CD4-positive, alpha-beta T cell treated with Interleukin-6 for 4 hours (primary cell): ENCODE results near the gene DYTN.
"Not testable (repeated sequence)": the region's sequence is repeated elsewhere in the genome, so short reads cannot be mapped to it uniquely, and the experiment has no call there.

Experiments used
- DNase-seq: peaks from one replicate; pipeline ENCODE4 v3.0.0-alpha.2; 2020; ENCODE audit warnings: mixed read lengths

Gene DYTN

DNA sequence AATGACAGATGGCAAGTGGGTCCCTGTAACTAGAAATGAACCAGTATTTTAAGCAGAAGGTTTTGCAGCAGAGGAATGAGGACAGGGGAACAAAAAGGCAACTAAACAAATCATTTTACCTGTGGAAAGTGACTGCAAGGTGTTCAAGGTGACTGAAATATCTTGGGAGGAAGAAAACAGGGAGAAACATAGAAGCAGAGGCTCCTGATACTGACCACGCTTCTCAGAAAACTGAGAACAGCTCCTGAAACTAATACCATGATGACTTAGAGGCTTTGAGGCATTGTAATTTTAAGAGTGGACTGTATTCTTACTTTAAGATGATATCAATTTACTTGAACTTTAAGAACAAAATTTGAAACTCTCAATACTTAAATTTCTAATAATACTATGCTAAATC lies at the start of gene DYTN:
TSS of gene DYTN (minus strand) at position 101 of the 400 bp plus-strand sequence. CDS start 117 bp downstream, outside the sequence.
- DNase-seq: no peak

- DNase-seq: no peak
Measured at GRCh38 chr2:206766057-206766930, 48.1 kb upstream of the DYTN start.

DNA sequence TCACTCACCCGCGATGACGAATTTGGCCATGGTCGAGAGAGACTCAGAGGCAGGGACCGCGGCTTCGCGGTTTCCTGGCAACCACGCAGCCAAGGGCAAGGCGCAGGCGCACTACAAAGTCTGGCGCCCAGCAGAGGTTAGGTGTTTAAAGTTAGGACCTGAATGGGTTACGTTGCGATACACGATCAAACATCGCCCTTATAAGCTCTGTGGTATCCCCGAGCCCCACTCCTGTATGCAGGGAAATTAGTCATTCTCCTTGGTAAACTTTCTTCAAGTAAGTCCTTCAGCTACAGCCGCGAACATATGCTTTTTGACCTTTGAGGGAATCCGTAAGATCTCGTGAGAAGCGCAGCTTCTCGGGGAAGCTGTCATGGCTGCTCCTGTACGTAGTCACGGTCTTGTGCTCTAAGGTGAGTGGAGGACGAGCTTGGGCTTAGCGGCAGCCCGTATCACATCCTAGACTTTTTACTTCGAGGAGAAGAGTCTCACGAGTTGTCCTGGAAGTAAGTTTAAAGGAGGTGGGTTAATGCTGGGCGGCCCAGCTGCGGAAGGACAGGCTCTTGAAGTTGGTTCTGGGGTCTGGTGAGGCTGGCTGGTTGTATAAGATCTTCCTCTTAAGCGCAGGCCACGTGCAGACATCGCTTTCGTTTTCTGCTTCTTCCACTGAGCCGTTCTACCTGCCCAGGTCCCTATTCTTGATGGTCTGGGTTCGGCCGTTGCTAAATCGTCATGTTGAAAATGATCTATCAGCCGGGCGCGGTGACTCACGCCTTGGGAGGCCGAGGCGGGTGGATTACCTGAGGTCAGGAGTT lies 47.3 kb upstream of the DYTN start, which contains the start of the genes FASTKD2 and MDH1B:
TSS of gene FASTKD2 (plus strand) at position 365 of the 815 bp plus-strand sequence. CDS start 1,088 bp downstream, outside the sequence.
TSS of gene MDH1B (minus strand) at position 87 of the 815 bp plus-strand sequence. CDS start at position 30, 57 bp downstream.
- DNase-seq: peak; percentile 87

- DNase-seq: no peak
Measured at GRCh38 chr2:206764673-206765241, 46.6 kb upstream of the DYTN start.

- DNase-seq: no peak
Measured at GRCh38 chr2:206756816-206757215, 38.6 kb upstream of the DYTN start.

DNA sequence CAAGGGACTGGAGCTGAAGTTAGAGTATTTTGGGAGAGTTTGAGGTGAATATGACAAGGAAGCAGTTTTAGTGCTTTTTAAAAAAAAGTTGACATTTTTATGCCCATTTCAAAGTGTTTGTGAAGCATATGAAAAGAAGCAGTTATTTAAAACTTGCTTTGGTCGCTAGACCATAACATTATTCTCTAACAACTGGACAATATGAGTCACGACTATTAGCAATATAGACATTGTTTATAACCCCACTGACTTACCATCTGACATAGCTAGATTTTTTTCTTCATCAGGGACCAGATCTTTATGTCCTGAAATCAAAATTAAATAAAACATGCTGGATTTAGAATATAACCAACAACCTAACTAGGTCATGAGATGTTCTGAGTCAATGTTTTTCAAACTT lies 22.6 kb upstream of the DYTN start:
- DNase-seq: no peak

- DNase-seq: no peak
Measured at GRCh38 chr2:206739271-206739670, 21.1 kb upstream of the DYTN start.

- DNase-seq: no peak
Measured at GRCh38 chr2:206736935-206737334, 18.7 kb upstream of the DYTN start.

- no peak for DNase-seq
Measured at GRCh38 chr2:206733341-206733740, 15.1 kb upstream of the DYTN start.

- DNase-seq: no peak
Measured at GRCh38 chr2:206728277-206729199, 10.3 kb upstream of the DYTN start.

GRCh38 chr2:206727287-206727686 lies 9.1 kb upstream of the DYTN start:
- DNase-seq: no peak

DNA sequence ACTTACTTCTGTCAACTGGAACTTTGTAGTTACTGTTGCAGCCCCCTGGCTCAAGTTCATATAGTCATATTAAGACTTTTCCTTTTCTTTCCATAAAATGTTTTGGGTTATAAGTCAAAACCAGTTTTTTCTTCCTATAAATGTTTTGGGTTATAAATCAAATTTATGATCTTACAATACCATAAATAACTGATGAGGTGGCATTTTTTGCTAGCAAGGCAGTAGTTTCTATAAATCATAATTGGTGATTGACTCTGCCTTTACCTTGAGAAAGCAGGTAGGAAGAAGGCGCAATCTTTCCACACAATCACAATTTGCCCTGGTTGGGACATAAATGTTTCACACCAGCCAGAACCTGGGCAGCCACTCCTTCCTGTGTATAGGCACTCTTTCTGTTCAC lies 5.1 kb upstream of the DYTN start:
- no peak for DNase-seq

DNA sequence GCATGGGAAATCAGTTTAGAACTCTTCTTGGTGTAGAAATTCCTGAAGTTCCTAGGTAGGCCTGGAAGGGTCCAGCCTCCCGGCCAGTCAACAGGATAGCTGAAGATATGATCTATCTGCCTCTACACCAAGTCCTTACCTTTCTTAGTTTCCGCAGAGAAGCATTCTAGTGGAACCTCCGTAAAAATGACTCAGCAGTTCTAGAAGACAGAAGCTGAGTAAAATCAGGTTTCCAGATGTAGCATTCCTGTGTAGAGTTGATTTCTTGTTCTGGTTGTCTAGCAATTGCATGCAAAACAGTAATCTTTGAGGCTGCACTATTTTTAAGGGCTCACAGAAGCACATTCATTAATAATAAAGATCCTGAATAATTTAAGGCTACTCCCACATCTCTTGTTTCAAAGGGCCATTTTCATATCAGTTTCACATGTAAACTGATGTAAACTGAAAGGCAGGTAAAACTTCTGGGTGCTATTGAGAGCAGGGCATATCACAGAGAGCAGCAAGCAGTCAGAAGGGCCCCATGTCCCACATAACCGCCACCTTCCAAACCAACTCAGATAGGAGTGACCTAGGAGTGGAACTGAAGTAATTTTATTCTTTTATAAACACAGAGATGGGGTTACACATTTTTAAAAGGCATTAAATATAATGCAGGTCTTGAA lies 3.2 kb upstream of the DYTN start:
- DNase-seq: no peak

GRCh38 chr2:206716623-206717022 lies 1.6 kb downstream of the DYTN start:
- no peak for DNase-seq

DNA sequence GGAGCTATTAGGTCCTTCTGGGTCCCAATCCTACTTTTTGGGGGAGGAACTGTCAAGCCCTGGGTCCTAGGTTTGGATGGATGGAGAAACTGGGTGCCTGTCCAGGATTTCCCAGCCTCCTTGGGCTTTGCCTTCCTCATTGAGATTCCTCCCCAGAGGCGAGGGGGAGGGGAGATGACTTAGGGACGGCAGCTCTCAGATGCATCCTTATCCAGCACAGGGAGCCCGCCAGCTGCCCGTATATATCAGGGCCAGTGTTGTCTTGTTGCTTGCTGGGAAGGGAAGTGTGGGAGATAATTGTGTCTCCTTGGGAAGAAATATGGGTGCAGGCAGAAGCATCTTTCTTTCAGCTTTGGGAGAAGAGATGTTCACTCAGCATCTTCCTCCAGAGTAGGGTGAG lies 3.0 kb downstream of the DYTN start:
- not testable (repeated sequence) for DNase-seq

DNA sequence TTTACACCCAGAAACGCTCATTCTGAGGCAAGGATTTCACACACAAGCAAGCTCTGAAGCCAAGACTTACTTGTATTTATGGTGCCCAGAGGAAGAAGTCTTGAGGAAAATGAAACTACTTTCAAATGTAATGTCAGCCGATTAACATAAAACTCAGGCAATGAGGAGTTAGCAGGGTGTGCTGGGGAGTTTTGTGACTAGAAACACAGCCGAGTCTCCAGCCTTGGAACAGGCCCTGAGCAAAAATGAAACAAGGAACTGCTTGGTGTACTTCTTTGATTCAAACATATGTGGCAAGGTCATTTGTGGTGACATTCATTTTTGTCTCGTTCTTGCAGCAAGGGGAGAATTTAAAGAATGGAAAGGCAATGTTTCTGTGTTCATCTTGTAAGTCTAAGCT lies 4.5 kb downstream of the DYTN start:
- no peak for DNase-seq

GRCh38 chr2:206708286-206708685 lies 9.9 kb downstream of the DYTN start:
- DNase-seq: no peak

DNA sequence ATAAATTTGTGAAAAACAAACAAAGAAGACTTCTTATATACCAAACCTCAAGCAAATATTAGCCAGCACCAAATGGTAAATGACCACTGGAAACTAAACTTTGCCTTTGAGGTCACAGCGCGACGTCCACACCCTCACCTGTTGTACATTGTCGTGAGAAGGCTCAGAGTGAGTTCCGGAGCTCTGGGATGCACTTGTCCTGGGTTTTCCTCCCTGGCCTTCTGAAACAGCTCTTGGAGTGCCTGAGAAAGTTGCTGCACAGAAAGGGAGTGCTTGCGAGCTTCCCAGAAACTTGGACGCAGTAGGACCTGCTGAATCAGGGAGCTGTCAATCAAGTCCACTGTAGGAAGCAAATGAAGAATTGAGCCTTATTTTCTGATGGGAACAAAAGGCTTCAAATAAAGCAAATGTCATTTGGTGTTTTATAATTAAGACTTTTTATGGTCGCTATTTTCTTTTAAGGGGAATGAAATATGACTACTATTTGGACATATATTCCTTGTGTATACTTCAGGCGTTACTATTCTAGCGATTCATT lies 11.0 kb downstream of the DYTN start:
- no peak for DNase-seq

DNA sequence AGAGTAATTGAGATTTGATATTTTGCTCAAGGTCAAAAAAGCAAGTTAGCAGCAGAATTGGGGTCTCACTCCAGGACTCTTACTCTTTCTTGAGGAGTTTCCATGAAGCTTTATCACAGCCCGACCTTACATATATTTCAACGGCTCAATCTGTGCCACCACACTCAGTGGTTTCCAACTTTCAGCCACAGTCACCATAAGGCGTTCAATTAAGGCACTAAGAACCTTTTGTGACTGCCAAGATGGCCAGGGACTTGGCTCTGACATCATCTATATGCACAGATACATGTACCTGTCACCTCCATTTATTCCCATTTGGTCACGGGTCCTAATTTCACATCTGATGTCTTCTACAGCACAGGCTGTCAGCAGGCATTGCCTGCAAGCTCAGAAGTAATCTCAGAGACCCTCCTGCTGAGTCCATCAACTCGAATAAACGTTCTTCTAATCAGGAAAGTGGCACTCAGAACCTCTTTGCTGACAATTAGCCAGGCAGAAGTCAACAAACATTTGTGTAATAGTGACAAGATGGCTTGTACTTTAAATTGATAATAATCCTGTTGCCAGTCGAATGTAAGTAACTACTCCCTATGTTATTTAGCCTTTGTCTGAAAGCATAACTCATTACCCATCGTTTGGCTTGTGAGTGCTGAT lies 16.1 kb downstream of the DYTN start:
- no peak for DNase-seq

DNA sequence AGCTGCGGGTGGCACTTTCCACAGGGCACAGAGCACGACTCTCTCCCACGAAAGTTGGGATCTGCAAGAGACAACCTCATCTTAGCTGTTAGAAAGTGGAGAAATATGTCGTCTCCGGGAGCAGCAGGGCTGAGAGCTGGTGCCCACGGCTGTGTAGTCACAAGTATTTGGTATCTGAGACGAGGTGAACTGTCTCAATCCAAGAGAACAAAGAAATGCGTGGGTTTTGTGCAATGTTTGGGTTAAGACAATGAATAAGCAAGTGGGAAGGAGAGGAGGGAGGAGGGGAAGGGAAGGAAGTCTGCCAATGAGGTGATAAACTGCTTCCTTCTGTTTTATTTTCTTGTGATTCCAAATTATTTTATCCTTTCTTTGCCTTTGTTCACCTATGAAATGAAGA lies 18.0 kb downstream of the DYTN start:
- no peak for DNase-seq

GRCh38 chr2:206698811-206699210 lies 19.4 kb downstream of the DYTN start:
- no peak for DNase-seq
